ENCODE data around the gene R3HDM2. TPM values are rescaled to one million over a fixed set of nuclear protein-coding genes. Genes with fewer than 3 reads are reported as not detected.
"Not testable (repeated sequence)": the region's sequence is repeated elsewhere in the genome, so short reads cannot be mapped to it uniquely, and the experiment has no call there.

Gene R3HDM2
- total RNA-seq, 1 donor from 2014 or later = 57.3 TPM

GRCh38 chr12:57325395-57325794, 105.4 kb downstream of the R3HDM2 start:
- H3K27me3 Mint-ChIP-seq (ENCODE audit: low read depth) = no peaks in the 10 kb centered on the region
- H3K4me1 Mint-ChIP-seq = no peaks in the 10 kb centered on the region
- H3K27ac Mint-ChIP-seq (ENCODE audit: unreplicated experiment) = no peak overlapping the region
- no peaks in the 10 kb centered on the region for H3K9me3 Mint-ChIP-seq
- no peak for DNase-seq (ENCODE audit: low read depth, low spot score)
- peaks cover 4% of the 10 kb centered on the region for H3K36me3 Mint-ChIP-seq (ENCODE audit: low read depth)
- TF ChIP-seq CTCF (conservative IDR thresholded peaks at IDR 0.05) = no peak
- no peak overlapping the region for H3K4me3 Mint-ChIP-seq

DNA sequence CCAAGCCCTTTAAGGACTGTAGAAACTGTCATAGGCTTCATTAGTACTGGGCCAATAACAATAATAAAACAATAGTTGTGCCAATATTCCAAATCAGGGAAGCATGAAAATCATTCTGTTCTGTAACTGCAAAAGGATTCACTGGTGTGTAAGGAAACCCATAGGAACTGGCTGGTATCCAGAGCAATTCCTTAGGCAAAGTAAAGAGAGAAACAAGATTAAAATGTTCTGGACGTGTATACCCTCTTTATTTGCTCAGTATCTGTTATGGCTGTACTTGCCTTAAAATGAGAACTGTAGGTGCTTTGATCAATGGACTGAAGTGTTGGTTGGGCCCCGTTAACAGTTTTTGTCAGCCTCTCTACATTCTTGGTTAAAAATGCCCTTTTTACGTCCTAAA, 107.4 kb downstream of the R3HDM2 start:
- DNase-seq (ENCODE audit: low read depth, low spot score) = no peak

DNA sequence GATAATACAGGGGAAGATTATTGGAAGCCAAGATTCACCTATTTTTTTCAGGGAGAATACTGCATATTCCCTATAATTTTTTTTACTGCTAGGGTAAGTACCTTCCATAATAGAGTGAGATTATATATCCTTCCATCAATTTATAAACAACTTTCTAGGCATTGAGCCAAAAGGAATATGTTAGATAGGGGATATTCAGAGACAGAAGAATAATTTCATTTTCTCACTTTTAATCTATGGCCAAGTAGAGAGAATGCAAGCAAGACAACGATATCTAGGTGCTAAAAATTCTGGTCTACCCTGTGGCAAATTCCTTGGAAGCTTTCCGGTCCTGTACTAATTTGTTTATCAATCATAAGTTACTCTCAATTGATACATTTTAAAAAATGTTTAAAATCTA, 110.2 kb downstream of the R3HDM2 start:
- no peak overlapping the region for H3K4me3 Mint-ChIP-seq
- H3K27ac Mint-ChIP-seq (ENCODE audit: unreplicated experiment) = no peak overlapping the region
- no peaks in the 10 kb centered on the region for H3K9me3 Mint-ChIP-seq
- TF ChIP-seq CTCF (conservative IDR thresholded peaks at IDR 0.05) = no peak
- DNase-seq (ENCODE audit: low read depth, low spot score) = no peak
- H3K27me3 Mint-ChIP-seq (ENCODE audit: low read depth) = no peaks in the 10 kb centered on the region
- peaks cover 4% of the 10 kb centered on the region for H3K4me1 Mint-ChIP-seq
- H3K36me3 Mint-ChIP-seq (ENCODE audit: low read depth) = no peaks in the 10 kb centered on the region

More for the DNA sequence above, 107.4 kb downstream of the R3HDM2 start:
- TF ChIP-seq CTCF (conservative IDR thresholded peaks at IDR 0.05) = no peak
- no peak overlapping the region for H3K27ac Mint-ChIP-seq (ENCODE audit: unreplicated experiment)
- no peak overlapping the region for H3K4me3 Mint-ChIP-seq
- H3K4me1 Mint-ChIP-seq = peaks cover 4% of the 10 kb centered on the region
- no peaks in the 10 kb centered on the region for H3K9me3 Mint-ChIP-seq
- peaks cover 4% of the 10 kb centered on the region for H3K36me3 Mint-ChIP-seq (ENCODE audit: low read depth)
- no peaks in the 10 kb centered on the region for H3K27me3 Mint-ChIP-seq (ENCODE audit: low read depth)

GRCh38 chr12:57319678-57320469, 111.0 kb downstream of the R3HDM2 start:
- no peaks in the 10 kb centered on the region for H3K9me3 Mint-ChIP-seq
- no peak overlapping the region for H3K4me3 Mint-ChIP-seq
- H3K27me3 Mint-ChIP-seq (ENCODE audit: low read depth) = no peaks in the 10 kb centered on the region
- no peak overlapping the region for H3K27ac Mint-ChIP-seq (ENCODE audit: unreplicated experiment)
- no peak for DNase-seq (ENCODE audit: low read depth, low spot score)
- H3K4me1 Mint-ChIP-seq = peaks cover 4% of the 10 kb centered on the region
- no peaks in the 10 kb centered on the region for H3K36me3 Mint-ChIP-seq (ENCODE audit: low read depth)
- TF ChIP-seq CTCF (conservative IDR thresholded peaks at IDR 0.05) = no peak

GRCh38 chr12:57315681-57316080, 115.2 kb downstream of the R3HDM2 start:
- DNase-seq (ENCODE audit: low read depth, low spot score) = no peak
- no peaks in the 10 kb centered on the region for H3K36me3 Mint-ChIP-seq (ENCODE audit: low read depth)
- no peaks in the 10 kb centered on the region for H3K27me3 Mint-ChIP-seq (ENCODE audit: low read depth)
- H3K4me3 Mint-ChIP-seq = no peak overlapping the region
- no peaks in the 10 kb centered on the region for H3K9me3 Mint-ChIP-seq
- H3K27ac Mint-ChIP-seq (ENCODE audit: unreplicated experiment) = no peak overlapping the region
- no peak for TF ChIP-seq CTCF (conservative IDR thresholded peaks at IDR 0.05)
- H3K4me1 Mint-ChIP-seq = peaks cover 4% of the 10 kb centered on the region

DNA sequence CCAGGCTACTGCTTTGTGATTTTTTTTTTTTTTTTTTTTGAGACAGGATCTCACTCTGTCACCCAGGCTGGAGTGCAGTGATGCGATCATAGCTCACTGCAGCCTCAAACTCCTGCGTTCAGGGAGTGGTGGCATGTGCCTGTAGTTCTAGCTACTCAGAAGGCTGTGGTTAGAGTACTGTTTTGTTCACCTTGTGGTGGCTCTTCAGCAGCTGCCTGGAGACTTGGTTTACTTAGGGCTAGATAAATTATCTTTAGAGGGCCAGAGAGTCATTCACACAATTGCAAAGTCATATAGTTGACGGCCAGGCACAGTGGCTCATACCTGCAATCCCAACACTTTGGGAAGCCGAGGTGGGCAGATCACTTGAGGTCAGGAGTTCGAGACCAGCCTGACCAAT, 118.6 kb downstream of the R3HDM2 start:
- H3K27me3 Mint-ChIP-seq (ENCODE audit: low read depth); H3K4me3 Mint-ChIP-seq; H3K9me3 Mint-ChIP-seq; H3K27ac Mint-ChIP-seq (ENCODE audit: unreplicated experiment); H3K4me1 Mint-ChIP-seq; H3K36me3 Mint-ChIP-seq (ENCODE audit: low read depth); DNase-seq (ENCODE audit: low read depth, low spot score): not testable (repeated sequence)
